PC-9 (cell line): ENCODE data around the gene ZNF484. TPM values are rescaled to one million over a fixed set of nuclear protein-coding genes. Genes with fewer than 3 reads are reported as not detected.
"Not testable (repeated sequence)": the region's sequence is repeated elsewhere in the genome, so short reads cannot be mapped to it uniquely, and the experiment has no call there.

Source experiments
- BruUV-seq: library from RNA; stranded (reverse); fragments of 400-500 nt; replicated peaks from 2 replicates; lab custom pipeline; 2021; lab: Mats Ljungman, UMichigan
- CTCF ChIA-PET: fragments of 300-600 bp; sonication (Branson Sonifier 250); formaldehyde crosslinking; loops from one replicate; lab custom pipeline; 2022; ENCODE audit warnings: antibody characterized with exemption; lab: Charles Lee
- POLR2A ChIA-PET: fragments of 300-600 bp; sonication (Branson Sonifier 250); formaldehyde crosslinking; loops from one replicate; lab custom pipeline; 2022; ENCODE audit warnings: antibody characterized with exemption; ENCODE audit not compliant: unreplicated experiment; lab: Charles Lee
- DNase-seq, 2 experiments: peaks; one replicate each; pipeline versions ENCODE4 v3.0.0 to v3.0.0-alpha.2; 2015 to 2022; ENCODE audit warnings: mixed read lengths in 1 of 2
- H2AFZ ChIP-seq: fragments of 200-600 bp; sonication (generic); 2 replicates; pipeline ENCODE4 v1.8.1; 2017; ENCODE audit warnings: antibody characterized with exemption
- H3F3A ChIP-seq: fragments of 200-600 bp; sonication (generic); 2 replicates; pipeline ENCODE4 v1.8.1; 2017; ENCODE audit warnings: antibody characterized with exemption, mild to moderate bottlenecking, low read depth; ENCODE audit not compliant: insufficient read depth
- H3K27ac ChIP-seq: fragments of 200-600 bp; sonication (generic); 2 replicates; pipeline ENCODE4 v1.6.1; 2016; ENCODE audit warnings: mixed run types
- H3K27me3 ChIP-seq: fragments of 200-600 bp; sonication (generic); 2 replicates; pipeline ENCODE4 v1.6.1; 2016; ENCODE audit warnings: low read depth, mixed run types; ENCODE audit not compliant: insufficient read depth
- H3K36me3 ChIP-seq: fragments of 200-600 bp; sonication (generic); 2 replicates; pipeline ENCODE4 v1.6.1; 2016; ENCODE audit warnings: low read depth, mixed run types
- H3K4me1 ChIP-seq: fragments of 200-600 bp; sonication (generic); replicated peaks from 2 replicates; pipeline ENCODE4 v1.6.1; 2016; ENCODE audit warnings: mixed run types; ENCODE audit not compliant: insufficient read depth
- H3K4me2 ChIP-seq: fragments of 200-600 bp; sonication (generic); 2 replicates; pipeline ENCODE4 v1.6.1; 2017; ENCODE audit warnings: mixed run types
- H3K4me3 ChIP-seq: fragments of 200-600 bp; sonication (generic); 2 replicates; pipeline ENCODE4 v1.6.1; 2016; ENCODE audit warnings: mixed run types
- H3K79me2 ChIP-seq: fragments of 200-600 bp; sonication (generic); 2 replicates; pipeline ENCODE4 v1.6.1; 2017; ENCODE audit warnings: low read depth, mixed run types
- H3K9me2 ChIP-seq: fragments of 200-600 bp; sonication (generic); 2 replicates; pipeline ENCODE4 v1.8.1; 2017; ENCODE audit warnings: mild to moderate bottlenecking; ENCODE audit not compliant: insufficient read depth
- H3K9me3 ChIP-seq: fragments of 200-600 bp; sonication (generic); 2 replicates; pipeline ENCODE4 v1.8.1; 2016; ENCODE audit warnings: low read depth; ENCODE audit not compliant: insufficient read depth
- H4K20me1 ChIP-seq: fragments of 200-600 bp; sonication (generic); 2 replicates; pipeline ENCODE4 v1.8.1; 2017; ENCODE audit not compliant: insufficient read depth
- CTCF ChIP-seq: fragments of 200-600 bp; sonication (generic); conservative IDR thresholded peaks from 2 replicates; pipeline ENCODE4 v1.6.1; 2017; ENCODE audit warnings: mixed run types, antibody characterized with exemption, mild to moderate bottlenecking, moderate library complexity
- EZH2 ChIP-seq: fragments of 200-600 bp; sonication (generic); IDR thresholded peaks from 2 replicates; pipeline ENCODE4 v1.8.0; 2017; ENCODE audit warnings: antibody characterized with exemption, low read depth
- intact Hi-C: fragments of 100-400 bp; cut with micrococcal nuclease; formaldehyde crosslinking; loops from one replicate; pipeline ENCODE4 v1.10.0; 2022; ENCODE audit not compliant: unreplicated experiment
- total RNA-seq: library from RNA; stranded (reverse); gene quantifications from 2 replicates; pipeline ENCODE4 v1.2.3, GENCODE V29; 2021

The ZNF484 gene
- total RNA-seq, 1 experiment from 2014 or later: 10.8 TPM

GRCh38 chr9:92895812-92896436 is 18.1 kb upstream of the ZNF484 start:
- H3K79me2 ChIP-seq: no peaks in the 10 kb centered on the region
- H3K27me3 ChIP-seq: no peaks in the 10 kb centered on the region
- H4K20me1 ChIP-seq: no peaks in the 10 kb centered on the region
- no peak overlapping the region for H3K4me3 ChIP-seq
- no peaks in the 10 kb centered on the region for H3F3A ChIP-seq
- no peaks in the 10 kb centered on the region for H3K9me3 ChIP-seq
- intact Hi-C loops: no loop called here
- no peaks in the 10 kb centered on the region for H3K4me1 ChIP-seq
- ChIA-PET CTCF (no interaction called here), POLR2A (no interaction called here)
- H2AFZ ChIP-seq: no peak overlapping the region
- BruUV-seq: no TSS peak
- no peak overlapping the region for H3K27ac ChIP-seq
- no peak for DNase-seq
- H3K9me2 ChIP-seq: no peaks in the 10 kb centered on the region
- H3K4me2 ChIP-seq: no peak overlapping the region
- no peaks in the 10 kb centered on the region for H3K36me3 ChIP-seq
- TF ChIP-seq CTCF (no peak), EZH2 (no peak)

- Histone ChIP-seq H3K4me2 (no peak overlapping the region), H3K4me3 (no peak overlapping the region), H2AFZ (no peak overlapping the region), H3K9me3 (no peaks in the 10 kb centered on the region), H3K79me2 (no peaks in the 10 kb centered on the region), H3K9me2 (no peaks in the 10 kb centered on the region), H4K20me1 (no peaks in the 10 kb centered on the region), H3K36me3 (no peaks in the 10 kb centered on the region), H3F3A (no peaks in the 10 kb centered on the region), H3K27me3 (no peaks in the 10 kb centered on the region; the same call in 1 of the 2 replicates), H3K4me1 (no peaks in the 10 kb centered on the region), H3K27ac (no peak overlapping the region)
- ChIA-PET CTCF (no interaction called here), POLR2A (no interaction called here)
- DNase-seq: no peak
- intact Hi-C loops: no loop called here
- no TSS peak for BruUV-seq
- TF ChIP-seq CTCF: no peak
- no peak for TF ChIP-seq EZH2
Observed at GRCh38 chr9:92894711-92895362, 17.0 kb upstream of the ZNF484 start.

- POLR2A ChIA-PET: not testable (repeated sequence)
Observed at GRCh38 chr9:92893916-92894610, 16.2 kb upstream of the ZNF484 start.

GRCh38 chr9:92892276-92892675 is 14.4 kb upstream of the ZNF484 start:
- POLR2A ChIA-PET, H3K27ac ChIP-seq, H4K20me1 ChIP-seq, H3F3A ChIP-seq, intact Hi-C loops, H3K27me3 ChIP-seq, H3K4me2 ChIP-seq, BruUV-seq, H3K4me1 ChIP-seq, DNase-seq, H3K4me3 ChIP-seq, CTCF ChIA-PET, H3K79me2 ChIP-seq, H2AFZ ChIP-seq, H3K9me3 ChIP-seq, H3K36me3 ChIP-seq, H3K9me2 ChIP-seq: not testable (repeated sequence)

More at GRCh38 chr9:92893916-92894610, 16.2 kb upstream of the ZNF484 start:
- H3K9me3 ChIP-seq, CTCF ChIA-PET, BruUV-seq, intact Hi-C loops, H3K27ac ChIP-seq, H3K4me1 ChIP-seq, H3K27me3 ChIP-seq, H3K79me2 ChIP-seq, H2AFZ ChIP-seq, H4K20me1 ChIP-seq, H3K36me3 ChIP-seq, H3F3A ChIP-seq, H3K9me2 ChIP-seq, H3K4me2 ChIP-seq, H3K4me3 ChIP-seq, DNase-seq: not testable (repeated sequence)
